ENCODE results near the gene VGLL4.

The VGLL4 gene

GRCh38 chr3:11544412-11545181, 99.1 kb downstream of the VGLL4 start:
- no peak overlapping the region for H3K4me3 Mint-ChIP-seq
- H3K9me3 Mint-ChIP-seq = no peaks in the 10 kb centered on the region
- H3K27ac Mint-ChIP-seq = peak overlapping the region; percentile 88 to 90 (median 88)
- peaks cover 46% of the 10 kb centered on the region for H3K4me1 Mint-ChIP-seq
- no peak for TF ChIP-seq CTCF (IDR thresholded peaks at IDR 0.05; ENCODE audit: unreplicated experiment in 3 of 3)
- no peaks in the 10 kb centered on the region for H3K27me3 Mint-ChIP-seq (ENCODE audit: low read depth)
- peaks cover 17% of the 10 kb centered on the region for H3K36me3 Mint-ChIP-seq (ENCODE audit: low read depth)

- Mint-ChIP-seq H3K9me3 (no peaks in the 10 kb centered on the region), H3K27ac (no peak overlapping the region), H3K36me3 (ENCODE audit: low read depth) (peaks cover 13% of the 10 kb centered on the region), H3K4me1 (peaks cover 46% of the 10 kb centered on the region), H3K27me3 (ENCODE audit: low read depth) (no peaks in the 10 kb centered on the region), H3K4me3 (no peak overlapping the region)
- no peak for TF ChIP-seq CTCF (IDR thresholded peaks at IDR 0.05; ENCODE audit: unreplicated experiment in 3 of 3)
Measured at GRCh38 chr3:11543948-11544387, 99.7 kb downstream of the VGLL4 start.

GRCh38 chr3:11543141-11543947, 100.4 kb downstream of the VGLL4 start:
- TF ChIP-seq CTCF (IDR thresholded peaks at IDR 0.05; ENCODE audit: unreplicated experiment in 3 of 3) = no peak
- H3K4me3 Mint-ChIP-seq = no peak overlapping the region
- H3K9me3 Mint-ChIP-seq = no peaks in the 10 kb centered on the region
- peaks cover 42% of the 10 kb centered on the region for H3K4me1 Mint-ChIP-seq
- peak overlapping the region in 2 of 3 experiments; percentile 76 to 81 for H3K27ac Mint-ChIP-seq
- no peaks in the 10 kb centered on the region for H3K27me3 Mint-ChIP-seq (ENCODE audit: low read depth)
- peaks cover 7% of the 10 kb centered on the region for H3K36me3 Mint-ChIP-seq (ENCODE audit: low read depth)

- Mint-ChIP-seq H3K36me3 (ENCODE audit: low read depth) (peaks cover 4% of the 10 kb centered on the region), H3K4me1 (peaks cover 43% of the 10 kb centered on the region), H3K27ac (peak overlapping the region; percentile 62 to 85 (median 81)), H3K4me3 (no peak overlapping the region), H3K27me3 (ENCODE audit: low read depth) (no peaks in the 10 kb centered on the region), H3K9me3 (no peaks in the 10 kb centered on the region)
- no peak for TF ChIP-seq CTCF (IDR thresholded peaks at IDR 0.05; ENCODE audit: unreplicated experiment in 3 of 3)
Measured at GRCh38 chr3:11542551-11542950, 101.2 kb downstream of the VGLL4 start.

GRCh38 chr3:11541321-11542303, 102.1 kb downstream of the VGLL4 start:
- Mint-ChIP-seq H3K9me3 (no peaks in the 10 kb centered on the region), H3K27ac (peak overlapping the region; percentile 62 to 85 (median 81)), H3K36me3 (ENCODE audit: low read depth) (no peaks in the 10 kb centered on the region), H3K4me1 (peaks cover 53% of the 10 kb centered on the region), H3K4me3 (no peak overlapping the region), H3K27me3 (ENCODE audit: low read depth) (no peaks in the 10 kb centered on the region)
- TF ChIP-seq CTCF (IDR thresholded peaks at IDR 0.05; ENCODE audit: unreplicated experiment in 3 of 3) = no peak

Data from nephron (organoid).